ENCODE results near the gene APCDD1. TPM values are rescaled to one million over a fixed set of nuclear protein-coding genes. Genes with fewer than 3 reads are reported as not detected.

Gene APCDD1
- total and polyA plus RNA-seq, 5 experiments from 2014 or later, result not detected

DNA sequence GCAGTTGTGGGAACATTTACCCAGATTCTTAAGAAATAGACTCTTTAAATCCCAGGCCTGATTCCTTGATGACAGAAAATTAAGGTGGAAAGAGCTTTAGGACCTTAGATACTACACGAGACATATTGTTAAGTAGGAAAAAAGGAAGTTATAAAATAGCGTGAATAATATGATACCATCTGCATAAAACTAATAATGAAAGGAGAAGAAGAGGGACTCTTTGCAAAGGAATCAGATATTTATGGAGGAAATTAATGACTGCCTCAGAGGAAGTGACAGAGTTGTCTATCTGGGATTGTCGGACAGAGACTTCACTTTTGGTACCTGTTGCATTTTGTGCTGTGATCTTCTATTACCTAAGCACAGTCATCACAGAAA is 20.8 kb downstream of the APCDD1 start:
- Mint-ChIP-seq H3K36me3 (no peaks in the 10 kb centered on the region), H3K27ac (peak overlapping the region in 1 of 10 donors; percentile 24), H3K9me3 (no peaks in the 10 kb centered on the region), H3K4me1 (peaks cover 0 to 38% (median 0%) of the 10 kb centered on the region in 4 donors), H3K4me3 (peak overlapping the region in 1 of 10 donors; percentile 8), H3K27me3 (peaks cover 3 to 41% (median 13%) of the 10 kb centered on the region in 5 donors)
- ATAC-seq, result no peak
- DNase-seq, result no peak
- POLR2A ChIA-PET, result no interaction called here

DNA sequence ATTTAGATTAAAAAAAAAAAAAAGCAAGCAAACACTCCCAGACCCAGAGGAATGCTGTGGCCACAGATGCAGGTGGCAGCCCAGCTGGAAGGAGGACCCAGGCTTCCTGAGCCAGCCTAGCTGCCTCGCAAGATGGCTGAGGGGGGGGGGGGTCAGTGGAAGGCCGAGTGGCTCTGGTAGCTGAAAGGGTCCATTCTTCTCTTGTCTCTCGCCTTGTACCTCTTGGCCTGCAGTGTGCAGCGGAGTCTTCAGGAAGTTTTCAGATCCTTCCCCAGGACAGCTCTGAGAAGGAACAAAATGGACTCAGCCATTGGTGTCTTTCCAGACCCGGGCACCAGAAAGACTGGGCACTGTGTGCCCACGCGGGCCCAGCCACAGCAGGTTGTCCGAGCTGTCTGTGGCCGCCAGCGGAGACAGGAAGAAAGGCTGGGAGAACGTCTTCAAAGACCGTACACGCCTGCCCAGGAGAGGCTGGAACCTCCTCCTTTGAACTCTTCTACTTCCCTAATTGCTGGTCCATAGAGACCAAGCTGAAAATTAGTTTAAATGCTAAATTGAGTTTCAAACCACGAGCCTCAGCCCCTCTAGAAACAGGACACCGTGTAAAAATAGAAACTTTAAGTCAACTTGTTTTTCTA is 21.3 kb downstream of the APCDD1 start:
- Mint-ChIP-seq H3K4me3 (peak overlapping the region in 1 of 10 donors; percentile 47), H3K27me3 (peaks cover 3 to 41% (median 13%) of the 10 kb centered on the region in 5 donors), H3K4me1 (peaks cover 0 to 38% (median 0%) of the 10 kb centered on the region in 4 donors), H3K27ac (no peak overlapping the region), H3K36me3 (no peaks in the 10 kb centered on the region), H3K9me3 (no peaks in the 10 kb centered on the region)
- POLR2A ChIA-PET, result no interaction called here
- DNase-seq (no peak), ATAC-seq (no peak)

DNA sequence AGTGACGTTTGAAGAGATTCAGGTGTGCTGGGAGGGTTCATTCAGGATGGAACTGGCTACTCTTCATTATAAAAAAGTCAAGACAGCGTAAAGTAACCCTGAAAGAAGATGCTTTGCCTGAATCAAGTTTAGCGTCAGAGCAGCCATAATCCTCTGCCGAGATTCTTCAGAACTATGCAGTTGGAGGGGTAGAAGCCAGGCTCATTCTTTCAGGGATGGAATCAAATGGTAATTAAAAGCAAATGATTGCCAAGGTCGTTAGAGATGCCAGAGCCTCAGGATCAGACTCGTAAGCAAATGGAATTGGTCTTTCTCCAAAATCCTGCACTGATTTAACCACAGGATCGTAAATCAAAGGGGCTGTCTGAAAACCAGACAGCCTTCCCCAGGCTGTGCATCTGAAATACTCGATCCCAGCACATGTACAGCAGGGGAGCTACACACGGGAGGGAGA is 21.9 kb downstream of the APCDD1 start:
- H3K36me3 Mint-ChIP-seq, result no peaks in the 10 kb centered on the region
- H3K4me1 Mint-ChIP-seq, result peaks cover 0 to 40% (median 0%) of the 10 kb centered on the region in 4 donors
- no peak overlapping the region for H3K27ac Mint-ChIP-seq
- H3K27me3 Mint-ChIP-seq, result peaks cover 3 to 41% (median 13%) of the 10 kb centered on the region in 5 donors
- no peaks in the 10 kb centered on the region for H3K9me3 Mint-ChIP-seq
- H3K4me3 Mint-ChIP-seq, result peak overlapping the region in 1 of 10 donors; percentile 47
- POLR2A ChIA-PET, result no interaction called here
- ATAC-seq, result no peak
- DNase-seq, result no peak

DNA sequence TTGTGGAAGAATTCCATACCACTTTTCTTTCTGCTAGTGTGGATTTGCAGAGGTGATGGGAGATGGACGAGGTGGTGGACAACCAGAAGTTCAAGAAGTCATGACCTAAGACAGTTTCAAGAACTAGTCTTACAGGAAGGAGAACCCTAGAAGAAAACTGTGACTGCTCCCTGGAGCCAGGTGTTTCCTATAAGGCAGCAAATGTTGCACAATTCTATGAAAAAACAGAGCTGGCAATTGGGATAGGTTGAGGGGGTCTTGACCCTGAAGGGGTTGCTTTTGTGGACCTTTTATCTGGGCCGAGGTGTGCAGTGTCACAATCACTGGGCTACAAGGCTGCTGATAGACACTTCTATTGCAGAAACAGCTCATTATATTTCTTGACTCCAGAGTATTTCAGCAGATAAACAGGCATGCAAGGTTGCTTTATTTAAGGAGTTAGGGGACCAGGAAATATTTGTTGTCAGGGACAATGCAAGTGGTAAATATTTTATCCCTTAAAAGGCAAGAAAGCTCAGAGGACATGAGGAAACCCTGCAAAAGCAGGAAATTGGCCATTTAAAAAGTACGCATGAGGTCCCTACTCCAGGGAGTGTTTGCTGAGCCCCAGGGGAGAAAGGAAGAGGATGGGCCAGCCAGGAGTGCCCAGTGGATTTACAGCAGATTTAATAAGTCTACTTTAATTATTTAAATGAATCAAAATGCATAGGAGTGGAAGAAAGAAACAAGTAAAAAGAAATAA is 22.9 kb downstream of the APCDD1 start:
- no peaks in the 10 kb centered on the region for H3K36me3 Mint-ChIP-seq
- H3K4me3 Mint-ChIP-seq, result no peak overlapping the region
- H3K4me1 Mint-ChIP-seq, result peaks cover 0 to 48% (median 3%) of the 10 kb centered on the region in 4 donors
- H3K27me3 Mint-ChIP-seq, result peaks cover 3 to 41% (median 13%) of the 10 kb centered on the region in 5 donors
- POLR2A ChIA-PET, result no interaction called here
- no peaks in the 10 kb centered on the region for H3K9me3 Mint-ChIP-seq
- ATAC-seq (no peak), DNase-seq (no peak)
- no peak overlapping the region for H3K27ac Mint-ChIP-seq

DNA sequence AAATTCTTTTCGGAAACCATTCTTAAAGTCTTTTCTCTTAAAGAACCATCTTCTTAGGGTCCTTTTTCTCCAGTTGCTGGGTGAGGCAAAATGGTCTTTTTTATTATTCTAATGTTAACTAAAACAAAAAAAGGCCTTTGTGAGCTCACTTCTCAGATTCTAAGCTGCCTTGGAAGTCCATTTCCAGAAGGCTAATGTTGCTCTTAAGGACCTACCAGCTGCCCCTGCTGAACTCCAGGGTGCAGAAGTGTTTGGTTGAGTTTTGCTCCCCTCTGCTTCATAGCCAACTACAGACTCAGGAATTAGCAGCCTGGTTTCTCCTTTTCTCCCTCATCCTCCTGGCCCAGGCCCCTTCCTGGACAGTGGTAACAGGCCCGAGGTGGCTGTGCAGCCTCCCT is 23.4 kb downstream of the APCDD1 start:
- H3K36me3 Mint-ChIP-seq, result no peaks in the 10 kb centered on the region
- no peak for DNase-seq
- POLR2A ChIA-PET, result no interaction called here
- H3K4me3 Mint-ChIP-seq, result no peak overlapping the region
- H3K27me3 Mint-ChIP-seq, result peaks cover 3 to 41% (median 13%) of the 10 kb centered on the region in 5 donors
- no peaks in the 10 kb centered on the region for H3K9me3 Mint-ChIP-seq
- no peak overlapping the region for H3K27ac Mint-ChIP-seq
- ATAC-seq, result no peak
- H3K4me1 Mint-ChIP-seq, result peaks cover 0 to 53% (median 7%) of the 10 kb centered on the region in 4 donors

DNA sequence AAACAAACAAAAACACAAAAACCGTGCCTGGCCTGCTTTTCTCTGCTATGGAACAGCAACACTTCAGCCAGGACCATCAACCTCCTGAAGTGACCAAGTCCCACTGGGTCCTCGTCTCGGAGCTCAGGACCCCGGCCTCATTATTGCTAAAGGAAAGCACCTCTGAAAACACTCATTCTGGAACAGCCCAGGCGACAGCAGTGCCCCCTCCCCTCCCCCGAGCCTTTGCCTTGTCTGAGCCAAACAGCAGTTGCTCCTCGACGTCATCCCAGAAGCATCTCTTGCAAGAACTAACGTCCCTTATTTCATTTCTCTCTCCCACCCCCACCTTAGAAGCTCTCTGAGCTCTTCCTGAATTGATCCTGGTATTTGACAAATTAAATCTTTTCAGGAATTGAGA is 27.4 kb downstream of the APCDD1 start:
- H3K9me3 Mint-ChIP-seq, result no peaks in the 10 kb centered on the region
- DNase-seq (no peak), ATAC-seq (no peak)
- peaks cover 0 to 17% (median 2%) of the 10 kb centered on the region in 5 donors for H3K27me3 Mint-ChIP-seq
- peaks cover 5 to 51% (median 18%) of the 10 kb centered on the region in 4 donors for H3K4me1 Mint-ChIP-seq
- no peak overlapping the region for H3K27ac Mint-ChIP-seq
- H3K4me3 Mint-ChIP-seq, result peak overlapping the region in 1 of 10 donors; percentile 12
- no peaks in the 10 kb centered on the region for H3K36me3 Mint-ChIP-seq
- POLR2A ChIA-PET, result interaction anchor here (0.6 kb wide), 1 partner anchor 84 kb away, joined by 3 read pairs; no protein-coding TSS in a partner anchor

DNA sequence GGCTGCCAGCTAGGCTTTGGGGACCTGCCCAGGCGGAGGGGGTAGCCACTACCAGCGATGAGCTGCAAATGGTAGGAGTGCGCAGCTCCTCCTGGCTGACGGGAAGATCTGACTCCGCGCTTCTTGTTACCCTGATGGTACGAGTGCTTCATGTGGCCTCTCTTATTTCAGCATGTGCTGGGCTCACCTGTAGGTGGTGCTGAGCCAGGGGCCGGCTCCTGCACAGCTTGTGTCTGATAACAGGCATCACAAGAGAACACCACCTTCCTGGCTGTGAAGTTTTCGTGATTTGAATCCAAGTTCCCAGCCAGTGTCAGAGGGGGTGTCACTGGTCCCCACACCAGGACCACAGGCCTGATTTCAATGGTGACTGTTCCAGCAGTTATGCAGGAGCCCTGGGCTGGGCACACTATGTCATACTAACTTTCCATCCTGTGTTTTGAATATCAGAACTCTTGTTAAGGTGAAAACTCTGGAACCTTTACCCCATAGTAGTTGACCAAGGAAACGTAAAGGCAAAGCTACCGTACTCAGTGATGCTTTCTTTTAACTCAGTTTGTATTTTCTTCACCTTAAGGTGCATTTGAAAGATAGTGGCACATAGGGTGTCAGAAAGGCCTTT is 28.0 kb downstream of the APCDD1 start:
- ATAC-seq (no peak), DNase-seq (no peak)
- POLR2A ChIA-PET, result interaction anchor here (0.6 kb wide), 1 partner anchor 85 kb away, joined by 3 read pairs; no protein-coding TSS in a partner anchor
- Mint-ChIP-seq H3K4me3 (peak overlapping the region in 3 of 10 donors; percentile 22 to 63 (median 36)), H3K27me3 (peaks cover 0 to 10% (median 0%) of the 10 kb centered on the region in 5 donors), H3K27ac (peak overlapping the region in 2 of 10 donors; percentile 13 to 44), H3K9me3 (no peaks in the 10 kb centered on the region), H3K36me3 (no peaks in the 10 kb centered on the region), H3K4me1 (peaks cover 5 to 51% (median 18%) of the 10 kb centered on the region in 4 donors)

DNA sequence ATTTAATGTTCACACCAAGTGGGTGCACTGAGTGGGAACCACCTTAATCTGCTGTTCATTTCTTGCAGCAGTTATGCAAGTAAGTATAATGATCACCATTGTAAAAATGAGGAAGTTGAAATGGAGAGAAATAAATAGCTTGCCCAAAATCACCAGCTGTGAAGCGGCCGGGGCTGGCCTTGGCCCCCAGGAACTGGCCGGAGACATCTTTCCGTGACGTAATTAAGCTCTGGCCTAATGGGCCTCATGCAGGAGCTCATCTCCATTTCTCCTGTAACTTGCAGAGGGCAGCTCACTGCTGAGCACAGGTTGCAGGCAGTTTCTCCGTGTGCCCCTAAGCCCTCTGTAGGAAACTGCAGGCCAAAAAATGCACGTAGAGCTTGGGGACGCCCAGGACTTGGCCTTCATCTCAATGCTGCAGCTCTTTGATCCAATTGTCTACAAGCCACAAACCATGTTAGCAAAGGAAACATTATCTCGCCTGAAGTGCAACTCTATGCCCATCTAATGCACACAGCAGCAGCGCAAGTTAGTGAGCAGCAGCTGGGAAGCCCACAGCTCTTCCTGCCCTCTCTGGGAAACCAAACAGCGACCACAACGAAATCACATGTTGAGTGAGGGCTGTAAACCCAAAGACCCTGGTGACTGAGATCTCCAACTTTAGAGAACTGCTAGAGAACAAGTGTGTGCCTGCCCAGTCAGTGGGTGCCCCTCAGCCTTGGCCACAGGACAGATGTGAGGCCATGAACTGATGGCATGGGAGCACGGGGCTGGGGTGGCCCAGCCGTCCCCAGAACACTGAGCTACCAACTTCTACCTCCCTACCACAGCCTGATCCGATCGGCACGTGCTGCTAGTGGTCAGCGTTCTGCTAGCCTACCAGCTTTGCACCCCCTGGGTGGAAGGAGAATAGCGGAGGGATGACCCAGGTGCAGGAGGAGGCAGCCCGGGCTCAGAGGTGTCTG is 28.8 kb downstream of the APCDD1 start:
- Mint-ChIP-seq H3K9me3 (no peaks in the 10 kb centered on the region), H3K36me3 (no peaks in the 10 kb centered on the region), H3K27ac (peak overlapping the region in 7 of 10 donors; percentile 13 to 66 (median 48)), H3K27me3 (peaks cover 0 to 2% (median 0%) of the 10 kb centered on the region in 5 donors), H3K4me1 (peaks cover 5 to 51% (median 18%) of the 10 kb centered on the region in 4 donors), H3K4me3 (peak overlapping the region in 8 of 10 donors; percentile 19 to 63 (median 35))
- DNase-seq (peak in 1 of 10 donors; percentile 12), ATAC-seq (peak in 1 of 2 donors; percentile 25)
- POLR2A ChIA-PET, result no interaction called here

DNA sequence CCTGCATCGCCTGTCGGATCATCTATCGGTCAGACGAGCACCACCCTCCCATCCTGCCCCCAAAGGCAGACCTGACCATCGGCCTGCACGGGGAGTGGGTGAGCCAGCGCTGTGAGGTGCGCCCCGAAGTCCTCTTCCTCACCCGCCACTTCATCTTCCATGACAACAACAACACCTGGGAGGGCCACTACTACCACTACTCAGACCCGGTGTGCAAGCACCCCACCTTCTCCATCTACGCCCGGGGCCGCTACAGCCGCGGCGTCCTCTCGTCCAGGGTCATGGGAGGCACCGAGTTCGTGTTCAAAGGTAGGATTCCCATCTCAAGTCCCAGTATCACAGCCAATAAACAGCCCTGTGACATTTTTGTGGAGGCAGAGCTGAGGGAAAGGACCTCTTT is 31.0 kb downstream of the APCDD1 start:
- DNase-seq, result no peak
- Mint-ChIP-seq H3K36me3 (no peaks in the 10 kb centered on the region), H3K27ac (no peak overlapping the region), H3K9me3 (no peaks in the 10 kb centered on the region), H3K4me3 (no peak overlapping the region), H3K27me3 (no peaks in the 10 kb centered on the region), H3K4me1 (peaks cover 8 to 47% (median 22%) of the 10 kb centered on the region in 4 donors)
- no peak for ATAC-seq
- POLR2A ChIA-PET, result no interaction called here

DNA sequence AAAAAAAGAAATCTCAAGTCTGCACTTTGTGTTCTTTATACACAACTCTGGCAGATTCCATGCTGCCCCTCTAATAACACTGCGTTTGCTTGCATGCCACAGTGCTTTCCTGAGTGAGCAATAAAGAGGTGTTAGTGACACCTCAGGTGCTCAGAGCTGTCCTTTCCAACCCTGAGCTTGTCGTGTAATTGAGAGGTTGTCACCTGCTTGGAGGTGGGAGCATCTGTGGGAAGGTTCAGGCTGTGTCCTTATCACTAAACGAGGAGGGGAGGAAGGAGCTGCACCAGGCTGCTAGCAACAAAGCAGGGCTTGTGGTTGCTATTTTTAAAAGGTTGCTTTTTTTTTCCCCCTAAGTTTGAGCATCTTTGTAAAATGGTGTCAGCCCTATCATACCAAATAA is 31.9 kb downstream of the APCDD1 start:
- Mint-ChIP-seq H3K27me3 (no peaks in the 10 kb centered on the region), H3K4me3 (no peak overlapping the region), H3K27ac (peak overlapping the region in 3 of 10 donors; percentile 20 to 58 (median 58)), H3K9me3 (no peaks in the 10 kb centered on the region), H3K4me1 (peaks cover 11 to 51% (median 29%) of the 10 kb centered on the region in 4 donors), H3K36me3 (no peaks in the 10 kb centered on the region)
- POLR2A ChIA-PET, result no interaction called here
- ATAC-seq, result no peak
- no peak for DNase-seq

DNA sequence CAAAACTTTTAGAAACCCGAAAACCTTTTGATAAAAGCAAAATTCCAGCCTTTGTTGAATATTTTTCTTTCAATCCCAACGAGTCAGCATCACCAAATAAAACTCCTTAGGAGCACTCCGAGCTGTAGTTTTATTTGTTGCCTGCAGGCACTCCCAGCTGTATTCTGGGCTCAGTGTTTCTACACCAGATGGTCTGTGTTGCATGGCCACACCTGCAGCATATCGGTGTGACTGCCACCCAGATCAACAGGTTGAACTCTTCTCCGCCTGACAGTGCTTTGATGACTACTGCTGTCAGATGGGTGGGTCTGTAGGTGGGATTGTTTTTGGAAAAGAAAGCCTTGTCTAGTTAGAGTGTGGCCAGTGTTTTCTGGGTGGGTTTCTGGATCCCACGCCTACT is 32.7 kb downstream of the APCDD1 start:
- DNase-seq (no peak), ATAC-seq (no peak)
- Mint-ChIP-seq H3K4me1 (peaks cover 11 to 45% (median 27%) of the 10 kb centered on the region in 4 donors), H3K4me3 (no peak overlapping the region), H3K27ac (peak overlapping the region in 3 of 10 donors; percentile 18 to 55 (median 47)), H3K27me3 (no peaks in the 10 kb centered on the region), H3K9me3 (no peaks in the 10 kb centered on the region), H3K36me3 (no peaks in the 10 kb centered on the region)
- POLR2A ChIA-PET, result no interaction called here

DNA sequence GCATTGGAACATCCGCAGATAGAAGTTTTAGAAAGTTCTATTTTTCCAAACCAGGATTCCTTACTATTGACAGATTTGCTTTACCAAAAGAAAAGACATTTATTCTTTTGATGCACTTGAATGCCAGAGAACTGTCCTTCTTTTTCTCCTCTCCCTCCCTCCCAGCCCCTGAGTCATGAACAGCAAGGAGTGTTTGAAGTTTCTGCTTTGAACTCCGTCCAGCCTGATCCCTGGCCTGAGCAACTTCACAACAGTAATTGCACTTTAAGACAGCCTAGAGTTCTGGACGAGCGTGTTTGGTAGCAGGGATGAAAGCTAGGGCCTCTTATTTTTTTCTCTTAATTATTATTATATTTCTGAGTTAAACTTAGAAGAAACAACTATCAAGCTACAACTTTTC is 33.6 kb downstream of the APCDD1 start:
- POLR2A ChIA-PET, result no interaction called here
- no peak overlapping the region for H3K4me3 Mint-ChIP-seq
- H3K27ac Mint-ChIP-seq, result peak overlapping the region in 2 of 10 donors; percentile 23 to 55
- H3K27me3 Mint-ChIP-seq, result no peaks in the 10 kb centered on the region
- ATAC-seq (no peak), DNase-seq (no peak)
- H3K36me3 Mint-ChIP-seq, result no peaks in the 10 kb centered on the region
- H3K9me3 Mint-ChIP-seq, result no peaks in the 10 kb centered on the region
- peaks cover 11 to 37% (median 21%) of the 10 kb centered on the region in 4 donors for H3K4me1 Mint-ChIP-seq
